ENCODE measurements around the gene ASXL1. TPM values are rescaled to one million over a fixed set of nuclear protein-coding genes. Genes with fewer than 3 reads are reported as not detected.
A peak's percentile ranks its signal among the peaks of the same experiment; 100 is the strongest.

ASXL1 gene
- total and polyA plus RNA-seq, 2 experiments from 2014 or later, result 50.3 to 82.4 TPM

DNA sequence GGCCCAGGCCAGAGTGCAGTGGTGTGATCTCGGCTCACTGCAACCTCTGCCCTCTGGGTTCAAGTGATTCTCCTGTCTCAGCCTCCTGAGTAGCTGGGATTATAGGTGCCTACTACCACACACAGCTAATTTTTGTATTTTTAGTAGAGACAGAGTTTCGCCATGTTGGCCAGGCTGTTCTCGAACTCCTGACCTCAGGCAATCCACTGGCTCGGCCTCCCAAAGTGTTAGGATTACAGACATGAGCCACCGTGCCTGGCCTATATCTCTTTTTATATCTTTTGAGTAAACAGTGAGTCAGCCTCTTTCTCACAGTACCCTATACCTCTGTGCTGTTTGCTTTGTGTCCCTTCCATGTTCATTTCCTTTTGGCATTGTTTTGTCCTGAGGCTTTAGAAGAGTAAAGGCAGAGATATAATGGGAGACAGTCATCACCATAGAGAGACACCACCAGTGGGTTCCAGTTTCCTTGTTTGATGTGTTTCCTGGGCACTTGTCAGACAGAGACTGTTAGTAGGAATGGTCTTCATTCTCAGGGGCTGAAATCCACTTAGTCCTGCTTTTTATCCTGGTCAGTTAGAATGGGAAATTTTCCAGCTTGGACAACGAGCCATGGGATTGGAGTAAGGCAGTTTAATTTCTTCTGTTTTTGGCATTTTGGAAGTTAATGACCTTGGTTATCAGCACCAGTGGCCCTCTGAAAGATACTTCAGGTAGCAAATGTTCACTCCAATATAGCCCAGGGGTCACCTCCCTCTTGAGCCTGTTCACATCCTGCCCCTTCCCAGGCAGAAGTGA lies 32.2 kb upstream of the ASXL1 start:
- peak overlapping the region; percentile 83 for H3K27ac ChIP-seq
- no peaks in the 10 kb centered on the region for H3K36me3 ChIP-seq
- peaks cover 22% of the 10 kb centered on the region for H3K4me1 ChIP-seq (ENCODE audit: low read depth)
- no peaks in the 10 kb centered on the region for H3K27me3 ChIP-seq
- H3K4me3 ChIP-seq, result no peak overlapping the region
- TF ChIP-seq, protein P1, sequence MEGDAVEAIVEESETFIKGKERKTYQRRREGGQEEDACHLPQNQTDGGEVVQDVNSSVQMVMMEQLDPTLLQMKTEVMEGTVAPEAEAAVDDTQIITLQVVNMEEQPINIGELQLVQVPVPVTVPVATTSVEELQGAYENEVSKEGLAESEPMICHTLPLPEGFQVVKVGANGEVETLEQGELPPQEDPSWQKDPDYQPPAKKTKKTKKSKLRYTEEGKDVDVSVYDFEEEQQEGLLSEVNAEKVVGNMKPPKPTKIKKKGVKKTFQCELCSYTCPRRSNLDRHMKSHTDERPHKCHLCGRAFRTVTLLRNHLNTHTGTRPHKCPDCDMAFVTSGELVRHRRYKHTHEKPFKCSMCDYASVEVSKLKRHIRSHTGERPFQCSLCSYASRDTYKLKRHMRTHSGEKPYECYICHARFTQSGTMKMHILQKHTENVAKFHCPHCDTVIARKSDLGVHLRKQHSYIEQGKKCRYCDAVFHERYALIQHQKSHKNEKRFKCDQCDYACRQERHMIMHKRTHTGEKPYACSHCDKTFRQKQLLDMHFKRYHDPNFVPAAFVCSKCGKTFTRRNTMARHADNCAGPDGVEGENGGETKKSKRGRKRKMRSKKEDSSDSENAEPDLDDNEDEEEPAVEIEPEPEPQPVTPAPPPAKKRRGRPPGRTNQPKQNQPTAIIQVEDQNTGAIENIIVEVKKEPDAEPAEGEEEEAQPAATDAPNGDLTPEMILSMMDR (IDR thresholded peaks at IDR 0.05; ENCODE audit: low read depth, low read length), result no peak
- H3K9me3 ChIP-seq (ENCODE audit: low read depth), result no peaks in the 10 kb centered on the region
- DNase-seq (ENCODE audit: low read depth in 1 of 2, low spot score in 1 of 2), result peak in 1 of 2 donors; percentile 59

DNA sequence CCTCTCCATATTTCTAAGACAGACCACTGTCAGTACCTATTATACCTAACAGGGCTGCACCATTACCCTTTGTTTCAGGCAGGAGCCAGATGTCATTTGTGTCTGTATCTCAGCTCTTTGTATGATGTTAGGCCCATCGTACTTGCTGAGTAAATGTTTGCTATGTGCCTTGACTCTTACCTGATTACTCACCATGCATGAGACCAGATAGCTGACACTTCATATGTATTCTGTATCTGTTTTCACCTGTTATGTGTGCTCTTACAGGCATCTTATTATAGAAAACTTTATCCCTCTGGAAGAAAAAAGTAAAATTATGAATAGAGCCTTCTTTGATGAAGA lies 31.7 kb upstream of the ASXL1 start:
- Histone ChIP-seq H3K4me1 (ENCODE audit: low read depth) (peaks cover 22% of the 10 kb centered on the region), H3K27ac (peak overlapping the region; percentile 83), H3K9me3 (ENCODE audit: low read depth) (no peaks in the 10 kb centered on the region), H3K36me3 (peaks cover 3% of the 10 kb centered on the region), H3K27me3 (no peaks in the 10 kb centered on the region), H3K4me3 (no peak overlapping the region)
- TF ChIP-seq, protein P1 (IDR thresholded peaks at IDR 0.05; ENCODE audit: low read depth, low read length), result no peak
- no peak for DNase-seq (ENCODE audit: low read depth in 1 of 2, low spot score in 1 of 2)

DNA sequence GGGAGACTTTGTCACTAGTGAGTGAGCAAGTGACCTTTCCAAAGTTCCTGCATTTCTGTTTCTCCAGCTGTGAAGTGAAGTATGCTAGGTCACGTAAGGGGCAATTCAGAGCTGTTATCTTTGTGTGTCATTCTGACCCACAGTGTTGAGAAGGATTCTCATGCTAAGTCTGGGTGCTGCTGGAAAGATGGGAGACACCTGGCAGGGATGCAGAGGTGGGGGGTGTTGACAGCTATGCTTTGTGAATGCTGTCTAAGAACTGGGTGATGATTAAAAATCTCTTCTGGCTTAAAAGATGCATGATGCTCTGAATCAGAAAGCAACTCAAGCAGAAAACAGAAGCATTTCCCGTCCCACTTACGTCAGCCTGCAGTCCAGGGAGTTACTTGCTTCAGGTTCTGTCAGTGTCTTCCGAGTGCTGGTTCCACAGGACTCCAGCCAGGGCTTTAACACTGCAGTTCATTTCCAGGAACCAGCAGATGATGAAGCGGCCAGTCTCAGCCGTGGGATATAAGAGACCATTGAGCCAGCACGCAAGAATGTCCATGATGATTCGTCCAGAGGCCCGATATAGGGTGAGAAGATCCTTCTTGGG lies 30.9 kb upstream of the ASXL1 start:
- peaks cover 22% of the 10 kb centered on the region for H3K4me1 ChIP-seq (ENCODE audit: low read depth)
- H3K36me3 ChIP-seq, result peaks cover 8% of the 10 kb centered on the region
- no peaks in the 10 kb centered on the region for H3K9me3 ChIP-seq (ENCODE audit: low read depth)
- H3K27ac ChIP-seq, result peak overlapping the region; percentile 83
- DNase-seq (ENCODE audit: low read depth in 1 of 2, low spot score in 1 of 2), result peak; percentile 40 to 85
- no peak overlapping the region for H3K4me3 ChIP-seq
- H3K27me3 ChIP-seq, result no peaks in the 10 kb centered on the region
- TF ChIP-seq, protein P1 (IDR thresholded peaks at IDR 0.05; ENCODE audit: low read depth, low read length), result no peak

DNA sequence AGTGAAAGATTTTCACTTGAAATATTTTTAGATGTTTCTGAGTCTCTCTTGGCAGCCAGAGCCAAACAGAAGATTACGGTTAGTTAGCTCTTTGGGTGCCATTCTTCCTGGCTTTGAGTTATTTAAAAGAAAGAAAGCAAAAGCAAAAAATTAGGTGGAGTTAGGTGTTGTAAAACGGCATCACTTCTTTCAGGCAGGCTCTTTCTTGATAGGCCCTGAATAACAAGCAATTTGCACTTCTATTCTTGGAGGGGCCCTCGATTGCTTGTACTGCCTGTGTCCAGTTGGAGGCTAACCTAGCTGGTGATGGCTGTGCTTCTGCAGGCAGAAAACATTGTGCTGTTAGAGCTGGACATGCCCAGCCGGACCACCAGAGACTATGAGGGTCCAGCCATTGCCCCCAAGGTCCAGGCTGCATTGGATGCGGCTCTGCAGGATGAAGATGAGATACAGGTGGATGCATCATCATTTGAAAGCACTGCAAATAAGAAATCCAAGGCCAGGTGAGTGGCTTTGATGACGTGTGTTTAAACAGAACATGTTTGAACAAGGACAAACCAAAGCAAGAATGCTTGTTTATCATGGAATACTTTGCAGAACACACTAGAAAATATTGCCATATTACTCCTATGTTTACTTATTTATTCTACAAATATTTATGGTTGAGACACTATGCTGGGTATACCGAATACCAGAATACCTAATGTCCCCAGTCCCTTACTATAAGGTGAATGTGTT lies 28.1 kb upstream of the ASXL1 start:
- H3K4me3 ChIP-seq, result no peak overlapping the region
- peaks cover 35% of the 10 kb centered on the region for H3K4me1 ChIP-seq (ENCODE audit: low read depth)
- TF ChIP-seq, protein P1 (IDR thresholded peaks at IDR 0.05; ENCODE audit: low read depth, low read length), result no peak
- H3K9me3 ChIP-seq (ENCODE audit: low read depth), result no peaks in the 10 kb centered on the region
- DNase-seq (ENCODE audit: low read depth in 1 of 2, low spot score in 1 of 2), result no peak
- H3K27ac ChIP-seq, result no peak overlapping the region
- peaks cover 8% of the 10 kb centered on the region for H3K36me3 ChIP-seq
- H3K27me3 ChIP-seq, result no peaks in the 10 kb centered on the region

DNA sequence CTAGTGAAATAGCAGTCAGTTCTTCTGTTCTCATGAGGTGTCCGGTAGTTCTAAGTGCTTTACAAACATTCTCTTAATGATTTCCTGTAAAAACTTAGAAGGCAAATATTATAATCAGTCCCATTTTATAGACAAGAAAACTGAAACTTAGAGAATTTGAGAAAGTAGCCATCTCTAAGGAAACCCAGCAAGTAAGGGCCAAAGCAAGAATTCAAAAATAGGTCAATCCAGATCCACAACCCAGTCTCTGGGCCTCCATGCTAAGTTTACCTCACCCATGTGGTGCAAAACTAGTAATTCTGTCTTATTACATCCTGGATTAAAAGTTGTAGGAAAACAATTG lies 27.6 kb upstream of the ASXL1 start:
- H3K36me3 ChIP-seq, result peaks cover 8% of the 10 kb centered on the region
- no peak overlapping the region for H3K27ac ChIP-seq
- TF ChIP-seq, protein P1 (IDR thresholded peaks at IDR 0.05; ENCODE audit: low read depth, low read length), result no peak
- no peaks in the 10 kb centered on the region for H3K27me3 ChIP-seq
- no peak overlapping the region for H3K4me3 ChIP-seq
- H3K4me1 ChIP-seq (ENCODE audit: low read depth), result peaks cover 39% of the 10 kb centered on the region
- no peak for DNase-seq (ENCODE audit: low read depth in 1 of 2, low spot score in 1 of 2)
- H3K9me3 ChIP-seq (ENCODE audit: low read depth), result no peaks in the 10 kb centered on the region
